Endothelial cell of umbilical vein (primary cell): ENCODE data around the gene B4GALNT1.

Experiments used
- CTCF ChIP-seq, 2 donors: IDR thresholded peaks; 1 replicate in 1 of 2; 2 replicates in 1 of 2; pipeline ENCODE4 v1.5.1; 2011; ENCODE audit warnings: low read length in 2 of 2, mild to moderate bottlenecking in 2 of 2, moderate library complexity in 2 of 2, control low read depth in 1 of 2, inconsistent platforms in 1 of 2, low read depth in 1 of 2; ENCODE audit not compliant: insufficient read depth in 1 of 2; ENCODE audit errors: extremely low read depth in 1 of 2
- TF ChIP-seq, protein P1 (sequence below): IDR thresholded peaks from 2 replicates; pipeline ENCODE4 v1.6.1; 2011; ENCODE audit not compliant: insufficient read depth, insufficient read length

- TF ChIP-seq, protein P1, sequence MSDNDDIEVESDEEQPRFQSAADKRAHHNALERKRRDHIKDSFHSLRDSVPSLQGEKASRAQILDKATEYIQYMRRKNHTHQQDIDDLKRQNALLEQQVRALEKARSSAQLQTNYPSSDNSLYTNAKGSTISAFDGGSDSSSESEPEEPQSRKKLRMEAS, result no peak
- no peak for TF ChIP-seq CTCF (IDR thresholded peaks at IDR 0.05; ENCODE audit: extremely low read depth in 1 of 2, insufficient read depth in 1 of 2, low read depth in 1 of 2, low read length in 2 of 2)
Measured at GRCh38 chr12:57579011-57579410, 54.0 kb downstream of the B4GALNT1 start.
